GM13976 (cell line): ENCODE data around the gene CHGA.

ENCODE experiments used
- DNase-seq: peaks from one replicate; pipeline ENCODE4 v3.0.0; 2012; ENCODE audit warnings: low spot score
- CTCF ChIP-seq: IDR thresholded peaks from 2 replicates; pipeline ENCODE4 v1.5.1; 2012; ENCODE audit warnings: borderline replicate concordance, mild to moderate bottlenecking; ENCODE audit not compliant: insufficient read depth; ENCODE audit errors: extremely low read depth, missing control alignments, control extremely low read depth
- in situ Hi-C: fragments of 300-500 bp; cut with MboI; formaldehyde crosslinking; loops from one replicate; pipeline ENCODE4 v1.12.0; 2022; ENCODE audit warnings: low sequenced_read_pairs, mixed read lengths, inconsistent platforms; ENCODE audit not compliant: unreplicated experiment

The CHGA gene

GRCh38 chr14:92962031-92962830, 39.3 kb downstream of the CHGA start:
- no peak for TF ChIP-seq CTCF
- in situ Hi-C loops, result no loop called here
- no peak for DNase-seq

GRCh38 chr14:92962831-92963095, 39.8 kb downstream of the CHGA start:
- no peak for DNase-seq
- TF ChIP-seq CTCF, result no peak
- in situ Hi-C loops, result no loop called here

- in situ Hi-C loops, result no loop called here
- TF ChIP-seq CTCF, result no peak
- DNase-seq, result no peak
These were observed 40.6 kb downstream of the CHGA start for GRCh38 chr14:92963301-92964123.

GRCh38 chr14:92964124-92965109, 41.5 kb downstream of the CHGA start:
- in situ Hi-C loops, result no loop called here
- TF ChIP-seq CTCF, result no peak

GRCh38 chr14:92965281-92965680, 42.3 kb downstream of the CHGA start:
- in situ Hi-C loops, result no loop called here
- TF ChIP-seq CTCF, result no peak
- DNase-seq, result no peak

More at GRCh38 chr14:92964124-92965109, 41.5 kb downstream of the CHGA start:
- DNase-seq, result no peak

GRCh38 chr14:92967346-92967926, 44.5 kb downstream of the CHGA start:
- no peak for DNase-seq
- TF ChIP-seq CTCF, result no peak
- in situ Hi-C loops, result no loop called here
